NCI-H446 (cell line): ENCODE measurements around the gene CCT6A.
"Not testable (repeated sequence)": the region's sequence is repeated elsewhere in the genome, so short reads cannot be mapped to it uniquely, and the experiment has no call there.

Source experiments
- DNase-seq, 2 experiments: peaks; one replicate each; lab custom pipeline; 2025; lab: John Stamatoyannopoulos, UW

The CCT6A gene, protein sequence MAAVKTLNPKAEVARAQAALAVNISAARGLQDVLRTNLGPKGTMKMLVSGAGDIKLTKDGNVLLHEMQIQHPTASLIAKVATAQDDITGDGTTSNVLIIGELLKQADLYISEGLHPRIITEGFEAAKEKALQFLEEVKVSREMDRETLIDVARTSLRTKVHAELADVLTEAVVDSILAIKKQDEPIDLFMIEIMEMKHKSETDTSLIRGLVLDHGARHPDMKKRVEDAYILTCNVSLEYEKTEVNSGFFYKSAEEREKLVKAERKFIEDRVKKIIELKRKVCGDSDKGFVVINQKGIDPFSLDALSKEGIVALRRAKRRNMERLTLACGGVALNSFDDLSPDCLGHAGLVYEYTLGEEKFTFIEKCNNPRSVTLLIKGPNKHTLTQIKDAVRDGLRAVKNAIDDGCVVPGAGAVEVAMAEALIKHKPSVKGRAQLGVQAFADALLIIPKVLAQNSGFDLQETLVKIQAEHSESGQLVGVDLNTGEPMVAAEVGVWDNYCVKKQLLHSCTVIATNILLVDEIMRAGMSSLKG

DNA sequence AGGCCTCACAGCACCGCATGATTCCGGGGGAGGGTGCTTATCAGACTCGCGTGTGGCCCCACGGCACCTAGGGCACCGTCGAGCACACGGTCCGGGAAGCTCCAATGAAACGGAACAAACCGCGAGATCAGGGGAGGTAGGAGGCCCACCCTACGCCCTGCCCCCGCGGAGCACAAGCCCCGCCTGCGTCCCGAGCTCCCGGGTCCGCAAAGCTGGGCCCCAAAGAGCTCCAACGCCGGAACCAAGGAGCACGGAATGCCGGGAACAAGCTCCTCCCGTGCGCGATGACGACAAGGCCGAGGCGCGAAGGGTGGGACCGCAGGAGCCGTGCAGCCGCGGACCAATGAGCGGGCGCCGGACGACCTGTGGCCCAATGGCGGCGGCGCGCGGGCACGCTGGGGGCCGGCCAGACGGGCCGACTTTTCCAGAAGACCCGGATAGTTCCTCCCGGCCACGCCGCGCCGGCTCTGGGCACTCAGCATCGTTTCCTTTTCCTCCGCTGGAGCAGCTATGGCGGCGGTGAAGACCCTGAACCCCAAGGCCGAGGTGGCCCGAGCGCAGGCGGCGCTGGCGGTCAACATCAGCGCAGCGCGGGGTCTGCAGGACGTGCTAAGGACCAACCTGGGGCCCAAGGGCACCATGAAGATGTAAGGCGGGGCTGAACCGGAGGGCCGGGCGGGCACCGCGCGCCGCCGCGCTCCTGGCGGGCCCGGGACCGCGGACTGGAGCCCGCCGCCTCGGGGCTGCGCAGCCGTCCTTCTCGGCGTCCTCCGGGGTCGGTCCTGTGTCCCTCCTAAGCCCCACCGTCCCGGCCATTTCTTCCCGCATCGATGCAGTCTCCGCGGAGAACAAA, at the start of gene CCT6A, which contains the start of gene PSPH:
TSS of gene CCT6A (plus strand) at position 427 of the 853 bp plus-strand sequence. CDS start at position 511, 84 bp downstream.
TSS of gene PSPH (minus strand) at position 106 of the 853 bp plus-strand sequence. CDS start 30,232 bp downstream, outside the sequence.
- peak; percentile 98 to 99 for DNase-seq

DNA sequence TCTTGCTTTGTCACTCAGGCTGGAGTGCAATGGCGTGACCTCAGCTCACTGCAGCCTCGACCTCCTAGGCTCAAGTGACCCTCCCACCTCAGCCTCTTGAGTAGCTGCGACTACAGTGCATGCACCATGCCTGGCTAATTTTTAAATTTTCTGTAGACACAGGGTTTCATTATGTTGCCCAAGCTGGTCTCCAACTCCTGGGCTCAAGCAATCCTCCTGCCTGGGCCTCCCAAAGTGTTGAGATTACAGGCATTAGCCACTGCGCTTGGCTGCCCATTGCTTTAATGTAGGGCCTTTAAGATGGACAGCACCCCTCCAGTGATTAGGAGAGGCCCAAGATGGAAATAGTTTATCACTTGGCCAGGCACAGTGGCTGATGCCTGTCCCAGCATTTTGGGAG, 47.8 kb upstream of the CCT6A start:
- no peak for DNase-seq

DNA sequence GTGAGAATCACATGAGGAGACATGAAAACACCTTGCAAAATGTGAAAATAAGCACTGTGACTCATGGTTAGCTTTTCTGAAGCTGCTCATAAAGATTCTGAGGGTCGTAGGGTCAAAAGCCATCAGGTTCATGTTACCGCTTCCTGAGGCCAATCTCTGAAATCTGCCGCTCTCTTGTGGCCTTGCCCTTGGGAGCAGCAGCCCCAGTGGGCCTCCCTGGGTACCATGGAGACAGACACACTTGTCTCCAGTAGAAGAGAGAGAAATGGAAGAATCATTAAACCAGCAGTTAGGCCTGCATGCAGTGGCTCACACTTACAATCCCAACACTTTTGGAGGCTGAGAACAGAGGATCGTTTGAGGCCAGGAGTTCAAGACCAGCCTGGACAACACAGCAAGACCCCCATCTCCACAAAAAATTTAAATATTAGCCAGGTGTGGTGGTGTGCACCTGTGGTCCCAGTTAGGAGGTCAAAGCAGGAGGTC, 44.4 kb upstream of the CCT6A start:
- DNase-seq: no peak

GRCh38 chr7:56007891-56008290, 43.7 kb upstream of the CCT6A start:
- no peak for DNase-seq

GRCh38 chr7:56009695-56010094, 41.9 kb upstream of the CCT6A start:
- DNase-seq: peak; percentile 54 to 85

- DNase-seq: not testable (repeated sequence)
Observed at GRCh38 chr7:56017015-56017414, 34.5 kb upstream of the CCT6A start.

- DNase-seq: no peak
Observed at GRCh38 chr7:56019501-56019900, 32.1 kb upstream of the CCT6A start.

GRCh38 chr7:56023500-56023899, 28.1 kb upstream of the CCT6A start:
- no peak for DNase-seq

DNA sequence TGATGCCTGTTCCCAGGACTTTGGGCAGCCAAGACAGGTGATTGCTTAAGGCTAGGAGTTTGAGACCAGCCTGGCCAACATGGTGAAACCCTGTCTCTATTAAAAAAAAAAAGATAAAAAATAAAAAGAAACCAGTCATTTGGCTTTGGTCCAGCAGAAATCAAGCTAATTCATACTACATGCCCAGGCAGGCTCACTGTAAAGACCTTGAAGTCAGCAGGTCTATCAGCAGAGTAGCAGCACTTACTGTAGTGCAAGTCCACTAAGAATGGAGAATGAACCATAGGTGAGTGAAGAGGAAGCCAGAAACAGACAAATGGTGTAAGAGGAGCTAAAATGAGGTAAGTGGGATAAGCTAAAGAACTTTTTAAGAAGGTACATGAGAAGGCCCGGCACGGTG, 25.0 kb upstream of the CCT6A start:
- peak in 1 of 2 experiments; percentile 12 for DNase-seq

DNA sequence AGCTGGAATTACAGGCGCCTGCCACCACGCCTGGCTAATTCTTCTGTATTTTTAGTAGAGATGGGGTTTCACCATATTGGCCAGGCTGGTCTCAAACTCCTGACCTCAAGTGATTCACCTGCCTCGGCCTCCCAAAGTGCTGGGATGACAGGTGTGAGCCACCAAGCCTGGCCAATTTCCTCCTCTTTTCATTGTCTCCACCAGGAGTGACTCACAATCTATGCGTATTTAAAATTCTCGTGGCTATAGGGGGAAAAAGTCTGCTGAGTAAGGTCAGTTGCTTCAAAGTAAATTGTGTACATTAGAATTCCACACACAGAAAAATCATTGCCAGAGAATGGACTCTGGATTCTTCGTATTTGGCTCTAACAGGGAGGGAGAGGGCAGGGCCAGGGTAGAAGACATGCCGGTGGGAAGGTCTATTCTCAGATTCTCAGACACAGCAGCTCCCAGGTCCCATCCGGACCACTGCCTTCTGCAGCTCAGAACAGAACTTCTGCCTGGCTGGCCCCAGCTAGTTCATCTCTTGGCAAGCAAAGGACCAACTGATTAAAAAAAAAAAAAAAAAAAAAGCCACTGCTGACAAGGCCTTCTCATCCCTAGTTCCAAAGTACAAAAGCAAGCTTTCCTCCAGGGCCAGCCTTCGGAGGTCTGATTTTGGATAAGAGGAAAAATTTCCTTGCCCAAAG, 22.5 kb upstream of the CCT6A start:
- DNase-seq: no peak

DNA sequence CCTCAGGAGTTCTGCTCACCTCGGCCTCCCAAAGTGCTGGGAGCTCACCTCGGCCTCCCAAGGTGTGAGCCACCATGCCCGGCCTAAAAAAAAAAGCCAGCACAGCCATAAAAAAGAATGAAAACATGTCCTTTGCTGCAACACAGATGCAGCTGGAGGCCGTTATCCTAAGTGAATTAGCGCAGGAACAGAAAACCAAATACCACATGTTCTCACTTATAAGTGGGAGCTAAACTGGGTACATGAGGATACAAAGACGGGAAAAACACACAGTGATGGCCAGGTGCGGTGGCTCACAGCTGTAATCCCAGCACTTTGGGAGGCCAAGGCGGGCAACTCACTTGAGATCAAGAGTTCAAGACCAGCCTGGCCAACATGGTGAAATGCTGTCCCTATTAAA, 21.2 kb upstream of the CCT6A start:
- no peak for DNase-seq

DNA sequence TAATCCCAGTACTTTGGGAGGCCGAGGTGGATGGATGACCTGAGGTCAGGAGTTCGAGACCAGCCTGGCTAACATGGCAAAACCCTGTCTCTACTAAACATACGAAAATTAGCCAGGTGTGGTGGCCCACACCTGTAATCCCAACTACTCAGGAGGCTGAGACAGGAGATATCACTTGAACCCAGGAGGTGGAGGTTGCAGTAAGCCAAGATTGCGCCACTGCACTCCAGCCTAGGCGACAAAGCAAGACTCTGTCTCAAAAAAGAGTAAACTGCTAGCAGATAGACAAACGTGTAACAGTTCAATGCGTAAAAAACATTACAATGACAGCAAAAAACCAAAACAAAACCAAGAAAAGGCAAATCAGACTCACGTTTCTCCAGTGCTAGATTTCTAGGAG, 20.0 kb upstream of the CCT6A start:
- not testable (repeated sequence) for DNase-seq

GRCh38 chr7:56032578-56032977, 19.0 kb upstream of the CCT6A start:
- DNase-seq: not testable (repeated sequence)

- DNase-seq: peak; percentile 45 to 74
Observed at GRCh38 chr7:56033671-56034432, 17.7 kb upstream of the CCT6A start.

DNA sequence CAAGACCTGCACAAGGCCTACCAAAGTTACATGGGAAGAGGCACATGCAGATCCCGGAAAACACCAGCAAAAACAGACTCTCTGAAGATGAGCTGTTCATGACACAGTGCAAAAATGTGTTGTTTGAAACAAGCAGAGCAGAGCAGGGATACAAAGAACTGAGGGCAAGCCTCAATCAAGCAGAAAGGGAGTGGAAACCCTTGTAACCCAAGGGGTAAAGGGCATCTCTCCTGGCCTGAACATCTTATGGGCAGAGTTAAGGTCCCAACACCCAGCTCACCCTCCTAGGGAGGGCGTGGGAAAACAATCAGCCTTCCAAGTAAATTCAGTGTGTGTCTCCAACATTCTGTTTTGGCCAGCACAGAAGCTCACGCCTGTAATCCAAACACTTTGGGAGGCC, 10.8 kb upstream of the CCT6A start:
- DNase-seq: no peak

GRCh38 chr7:56045758-56046157, 5.8 kb upstream of the CCT6A start:
- not testable (repeated sequence) for DNase-seq

GRCh38 chr7:56046721-56047445, 4.7 kb upstream of the CCT6A start:
- DNase-seq: no peak

- DNase-seq: not testable (repeated sequence)
Observed at GRCh38 chr7:56047446-56048116, 4.0 kb upstream of the CCT6A start.

- DNase-seq: no peak
Observed at GRCh38 chr7:56048245-56048644, 3.3 kb upstream of the CCT6A start.

DNA sequence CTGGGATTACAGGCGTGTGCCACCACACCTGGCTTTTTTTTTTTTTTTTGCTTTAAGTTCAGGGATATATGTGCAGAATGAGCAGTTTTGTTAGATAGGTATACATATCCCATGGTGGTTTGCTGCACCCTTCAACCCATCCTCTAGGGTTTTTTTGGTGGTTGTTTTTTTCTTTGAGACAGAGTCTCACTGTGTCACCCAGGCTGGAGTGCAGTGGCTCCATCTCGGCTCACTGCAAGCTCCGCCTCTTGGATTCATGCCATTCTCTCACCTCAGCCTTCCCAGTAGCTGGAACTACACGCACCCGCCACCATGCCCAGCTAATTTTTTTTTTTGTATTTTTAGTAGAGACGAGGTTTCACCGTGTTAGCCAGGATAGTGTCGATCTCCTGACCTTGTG, 2.8 kb upstream of the CCT6A start:
- peak in 1 of 2 experiments; percentile 15 for DNase-seq
